ENCODE measurements around the gene DDX21.
"Not testable (repeated sequence)": the region's sequence is repeated elsewhere in the genome, so short reads cannot be mapped to it uniquely, and the experiment has no call there.

Gene DDX21

GRCh38 chr10:68988530-68989316 lies 32.8 kb downstream of the DDX21 start, which contains the start of gene KIFBP:
Gene KIFBP (plus strand): TSS chr10:68988803. CDS start chr10:68988833, 30 bp downstream.
- DNase-seq: peak; percentile 94

GRCh38 chr10:68989317-68989990 lies 33.5 kb downstream of the DDX21 start:
- no peak for DNase-seq

DNA sequence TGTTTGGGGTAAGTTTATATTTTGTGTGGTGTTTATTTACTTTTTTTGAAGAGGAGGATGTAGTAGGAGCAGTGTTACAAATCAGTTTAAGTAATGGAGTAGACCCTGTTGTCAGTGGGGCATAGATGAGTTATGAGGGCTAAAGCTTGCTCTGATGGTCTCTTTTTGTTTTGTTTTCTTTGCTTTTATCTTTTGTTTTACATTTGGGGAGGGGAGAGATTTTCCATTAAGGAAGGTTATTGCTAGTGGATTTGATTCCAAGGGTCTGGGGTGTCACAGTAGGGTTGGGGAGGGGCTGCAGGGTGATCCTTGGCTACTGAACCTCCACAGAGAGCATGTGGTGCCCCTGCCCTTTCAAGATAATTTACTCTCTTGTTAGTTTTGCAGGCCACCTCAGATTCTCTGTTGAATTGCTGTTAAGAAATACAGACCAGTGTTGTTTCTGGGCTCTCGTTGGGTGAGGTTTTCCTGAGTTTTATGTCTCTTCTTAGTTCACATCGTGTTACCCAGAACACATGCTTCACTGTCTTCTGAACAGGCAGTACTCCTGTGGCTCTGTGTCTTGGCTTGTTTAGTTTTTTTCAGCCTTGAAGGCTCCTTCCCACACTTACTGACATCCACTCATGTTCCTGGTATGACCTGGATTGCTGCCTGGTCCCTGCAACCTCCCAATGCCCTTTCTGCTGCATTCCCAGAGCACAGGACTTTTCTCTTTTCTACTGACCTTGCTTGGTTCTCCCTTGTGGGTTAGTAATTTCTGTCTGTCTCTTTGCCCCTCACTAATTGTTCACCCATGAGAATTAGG lies 36.9 kb downstream of the DDX21 start:
- no peak for DNase-seq

GRCh38 chr10:68997211-68997610 lies 41.2 kb downstream of the DDX21 start:
- no peak for DNase-seq

DNA sequence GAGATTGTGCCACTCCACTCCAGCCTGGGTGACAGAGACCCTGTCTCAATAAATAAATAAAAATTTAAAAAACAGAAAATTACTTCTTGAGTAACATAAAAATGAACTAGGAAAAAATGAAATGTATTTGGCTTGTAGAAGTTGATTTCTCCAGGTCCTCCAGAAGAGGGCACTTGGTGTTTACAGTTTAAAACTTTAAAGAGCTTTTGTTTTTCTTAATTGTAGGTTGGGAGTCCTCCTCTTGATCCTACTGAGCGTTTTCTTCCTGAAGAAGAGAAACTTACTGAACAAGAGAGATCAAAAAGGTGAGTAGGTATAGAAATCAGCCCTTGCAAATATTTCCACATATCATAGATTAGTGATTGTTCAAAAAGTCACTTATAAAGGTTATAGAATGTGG lies 48.9 kb downstream of the DDX21 start:
- DNase-seq: peak; percentile 71

DNA sequence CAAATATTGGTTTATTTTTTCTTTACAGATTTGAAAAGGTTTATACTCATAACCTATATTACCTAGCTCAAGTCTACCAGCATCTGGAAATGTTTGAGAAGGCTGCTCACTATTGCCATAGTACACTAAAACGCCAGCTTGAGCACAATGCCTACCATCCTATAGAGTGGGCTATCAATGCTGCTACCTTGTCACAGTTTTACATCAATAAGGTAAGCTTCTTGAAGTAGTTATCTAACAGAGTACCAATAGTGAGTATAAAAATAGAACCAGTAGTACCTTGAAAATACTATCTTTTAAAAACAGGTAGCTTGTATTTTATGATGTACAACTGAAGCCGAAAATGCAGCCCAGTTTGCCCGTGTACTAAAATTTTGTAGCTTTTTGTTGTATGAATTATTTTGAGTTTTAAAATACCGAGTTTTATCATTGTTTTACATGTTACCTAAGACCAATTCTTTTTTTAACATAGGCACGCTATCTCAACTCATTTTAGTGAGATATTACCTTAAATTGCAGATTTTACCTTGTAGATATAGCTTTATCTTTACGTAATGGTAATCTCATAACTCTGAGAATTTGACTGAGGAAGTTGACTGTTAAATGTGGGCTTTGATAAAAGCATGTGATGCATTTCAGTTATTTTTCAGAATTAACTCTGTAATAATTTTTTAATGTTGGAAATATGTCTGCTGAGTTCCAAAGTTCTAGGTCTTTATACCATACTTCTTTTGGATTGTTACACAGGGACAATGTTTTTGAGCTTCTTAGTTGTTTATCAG lies 49.9 kb downstream of the DDX21 start:
- no peak for DNase-seq

DNA sequence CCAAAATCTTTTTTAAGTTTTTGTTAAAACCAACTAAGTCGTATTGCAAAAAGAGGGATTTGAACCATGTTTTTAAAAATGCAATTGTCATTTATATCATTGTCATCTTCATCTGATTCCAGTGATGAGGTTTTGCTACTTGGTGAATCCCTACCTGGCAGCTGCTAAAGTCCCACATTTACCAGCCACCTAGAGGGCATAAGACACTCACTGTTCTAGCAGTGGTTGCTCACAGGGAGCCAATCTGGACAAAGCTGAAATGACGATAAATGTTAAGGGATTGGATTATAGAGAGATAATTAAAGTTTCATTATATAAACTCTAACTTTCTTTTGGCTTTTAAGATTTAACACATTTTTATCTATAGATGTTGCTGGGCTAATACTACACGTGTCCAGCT lies 51.3 kb downstream of the DDX21 start:
- peak; percentile 24 for DNase-seq

DNA sequence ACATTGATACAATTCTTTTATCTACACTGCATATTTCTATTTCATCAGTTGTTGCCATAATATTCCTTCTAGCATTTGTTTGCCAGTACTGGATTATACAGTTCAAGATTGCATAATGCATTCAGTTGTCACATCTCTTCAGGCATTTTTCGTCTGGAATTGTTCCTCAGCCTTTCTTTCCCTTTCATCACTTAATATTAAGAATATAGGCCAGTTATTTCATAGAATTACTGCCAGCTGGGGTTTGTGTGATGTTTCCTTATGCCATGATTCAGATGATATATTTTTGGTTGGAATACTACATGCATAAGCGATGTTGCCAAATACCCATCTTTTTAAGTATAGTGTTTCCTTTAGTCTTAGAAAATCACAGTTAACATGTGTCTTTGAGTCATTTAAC lies 53.4 kb downstream of the DDX21 start:
- DNase-seq: no peak

DNA sequence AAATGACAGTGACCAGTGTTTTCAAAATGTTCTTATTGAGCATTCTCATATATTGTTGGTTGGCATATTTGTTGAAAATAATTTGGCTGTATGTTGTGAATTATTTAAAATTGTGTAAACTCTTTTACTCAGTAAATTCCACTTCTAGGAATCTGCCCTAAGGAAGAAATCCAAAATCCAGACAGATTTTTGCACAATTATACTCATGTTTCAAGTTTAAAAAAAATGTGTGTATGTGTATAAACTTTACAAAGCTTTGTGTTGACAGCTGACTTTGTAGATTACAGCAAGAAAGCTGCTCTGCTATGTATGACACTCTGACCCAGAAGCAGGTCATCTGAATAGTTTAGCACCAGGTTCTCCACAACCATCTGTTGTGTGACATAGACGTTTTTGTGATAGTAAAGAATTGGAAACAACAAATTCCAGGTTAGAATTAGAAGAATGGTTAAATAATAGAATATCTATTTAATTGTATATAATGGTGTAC lies 54.2 kb downstream of the DDX21 start:
- no peak for DNase-seq

- DNase-seq: not testable (repeated sequence)
Observed at GRCh38 chr10:69012778-69013177, 56.8 kb downstream of the DDX21 start.

GRCh38 chr10:69014171-69014570 lies 58.2 kb downstream of the DDX21 start:
- no peak for DNase-seq

GRCh38 chr10:69018613-69019012 lies 62.6 kb downstream of the DDX21 start:
- DNase-seq: no peak

GRCh38 chr10:69022611-69023010 lies 66.6 kb downstream of the DDX21 start:
- DNase-seq: no peak

DNA sequence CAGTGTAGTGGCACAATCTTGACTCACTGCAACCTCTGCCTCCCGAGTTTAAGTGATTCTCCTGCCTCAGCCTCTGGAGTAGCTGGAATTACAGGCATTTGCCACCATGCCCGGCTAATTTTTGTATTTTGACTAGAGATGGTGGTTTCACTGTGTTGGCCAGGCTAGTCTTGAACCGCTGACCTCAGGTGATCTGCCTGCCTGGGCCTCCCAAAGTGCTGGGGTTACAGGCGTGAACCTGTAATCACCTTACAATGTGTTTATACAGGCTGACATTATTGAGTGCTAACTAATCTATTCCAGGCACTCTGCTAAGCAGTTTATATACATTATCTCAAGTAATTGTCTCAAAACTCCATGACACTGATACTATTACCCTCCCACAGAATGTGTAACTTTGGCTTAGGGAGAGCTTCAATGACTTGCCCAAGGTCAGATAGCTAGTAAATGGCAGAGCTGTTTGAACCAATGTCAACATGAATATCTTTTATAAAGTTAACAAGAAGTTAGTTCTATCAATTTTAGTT lies 69.5 kb downstream of the DDX21 start:
- DNase-seq: no peak

GRCh38 chr10:69033256-69033655 lies 77.3 kb downstream of the DDX21 start:
- no peak for DNase-seq

Data from GF-D8 (cell line).